Stimulated activated CD4-positive, alpha-beta T cell treated with anti-CD3 and anti-CD28 coated beads, Interleukin-15, amount 100 ng/mL, for 24 hours (primary cell): Measurements from ENCODE around the gene MAGEB4.
"Not testable (repeated sequence)": the region's sequence is repeated elsewhere in the genome, so short reads cannot be mapped to it uniquely, and the experiment has no call there.

Experiments
- DNase-seq: peaks from one replicate; pipeline ENCODE4 v3.0.0-alpha.2; 2020

The MAGEB4 gene, protein sequence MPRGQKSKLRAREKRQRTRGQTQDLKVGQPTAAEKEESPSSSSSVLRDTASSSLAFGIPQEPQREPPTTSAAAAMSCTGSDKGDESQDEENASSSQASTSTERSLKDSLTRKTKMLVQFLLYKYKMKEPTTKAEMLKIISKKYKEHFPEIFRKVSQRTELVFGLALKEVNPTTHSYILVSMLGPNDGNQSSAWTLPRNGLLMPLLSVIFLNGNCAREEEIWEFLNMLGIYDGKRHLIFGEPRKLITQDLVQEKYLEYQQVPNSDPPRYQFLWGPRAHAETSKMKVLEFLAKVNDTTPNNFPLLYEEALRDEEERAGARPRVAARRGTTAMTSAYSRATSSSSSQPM

DNA sequence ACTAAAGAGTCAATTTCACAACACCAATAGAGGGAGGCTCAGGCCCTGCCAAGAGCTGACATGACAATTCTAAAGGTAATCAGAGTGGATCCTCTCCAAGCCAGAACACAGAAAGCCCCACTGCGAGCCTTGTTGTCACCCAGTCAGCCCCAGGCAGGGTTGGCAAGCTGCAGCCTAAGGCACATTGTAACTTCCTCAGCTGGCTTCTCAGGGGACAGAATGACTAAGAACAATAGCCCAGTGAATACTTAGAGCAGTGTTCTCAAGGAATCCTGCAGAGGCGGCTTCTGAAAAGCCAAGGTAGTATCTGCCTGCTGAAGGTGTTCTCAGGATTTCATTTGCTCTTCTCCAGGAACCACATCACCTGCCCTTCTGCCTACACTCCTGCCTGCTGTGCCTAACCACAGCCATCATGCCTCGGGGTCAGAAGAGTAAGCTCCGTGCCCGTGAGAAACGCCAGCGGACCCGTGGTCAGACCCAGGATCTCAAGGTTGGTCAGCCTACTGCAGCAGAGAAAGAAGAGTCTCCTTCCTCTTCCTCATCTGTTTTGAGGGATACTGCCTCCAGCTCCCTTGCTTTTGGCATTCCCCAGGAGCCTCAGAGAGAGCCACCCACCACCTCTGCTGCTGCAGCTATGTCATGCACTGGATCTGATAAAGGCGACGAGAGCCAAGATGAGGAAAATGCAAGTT, at the start of gene MAGEB4:
TSS of gene MAGEB4 (plus strand) at position 277 of the 692 bp plus-strand sequence. CDS start at position 413, 136 bp downstream.
- no peak for DNase-seq

DNA sequence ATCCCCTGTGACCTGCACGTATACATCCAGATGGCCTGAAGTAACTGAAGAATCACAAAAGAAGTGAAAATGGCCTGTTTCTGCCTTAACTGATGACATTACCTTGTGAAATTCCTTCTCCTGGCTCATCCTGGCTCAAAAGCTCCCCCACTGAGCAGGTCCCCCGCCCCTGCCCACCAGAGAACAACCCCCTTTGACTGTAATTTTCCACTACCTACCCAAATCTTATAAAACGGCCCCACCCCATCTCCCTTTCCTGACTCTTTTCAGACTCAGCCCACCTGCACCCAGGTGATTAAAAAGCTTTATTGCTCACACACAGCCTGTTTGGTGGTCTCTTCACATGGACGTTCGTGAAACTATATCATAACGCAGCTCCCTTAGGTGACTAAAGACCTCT, 47.9 kb upstream of the MAGEB4 start:
- not testable (repeated sequence) for DNase-seq

DNA sequence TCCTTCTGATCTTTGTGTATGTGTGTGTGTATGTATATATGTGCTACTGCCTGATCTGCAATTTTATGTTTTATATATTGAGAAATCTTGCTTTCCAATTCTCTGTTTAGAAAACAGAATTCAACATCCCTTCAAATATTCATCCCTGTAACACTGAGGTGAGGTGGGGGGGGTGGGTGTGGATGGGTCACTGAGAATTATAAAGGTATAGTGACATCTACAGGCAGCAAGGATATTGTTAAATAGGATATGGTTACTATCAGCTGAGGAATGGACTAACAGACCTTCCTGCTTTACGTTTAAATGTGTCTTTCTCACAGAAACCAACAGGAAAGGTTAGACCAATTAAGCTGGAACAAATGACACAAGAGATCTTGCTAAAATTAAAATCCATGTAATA, 45.5 kb upstream of the MAGEB4 start:
- DNase-seq = no peak

DNA sequence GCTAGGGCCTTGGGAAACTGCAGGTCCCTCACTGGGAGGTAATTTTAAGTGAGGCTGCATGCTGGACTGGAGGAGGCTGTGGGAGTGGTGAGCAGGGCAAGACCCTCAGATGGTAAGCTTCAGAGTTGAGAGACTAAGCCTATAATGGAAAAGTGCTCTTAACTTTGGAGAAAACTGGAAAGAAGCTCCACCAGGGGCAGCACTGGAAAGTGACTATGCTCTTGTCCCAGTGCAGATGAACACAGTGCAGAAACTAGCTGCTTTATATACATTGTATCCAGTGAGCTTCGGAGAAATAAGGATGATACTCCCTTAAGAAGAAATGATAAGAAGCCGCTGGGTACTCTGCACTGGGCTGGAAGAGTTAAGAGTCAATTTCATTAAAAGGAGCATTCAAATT, 29.6 kb upstream of the MAGEB4 start:
- no peak for DNase-seq

DNA sequence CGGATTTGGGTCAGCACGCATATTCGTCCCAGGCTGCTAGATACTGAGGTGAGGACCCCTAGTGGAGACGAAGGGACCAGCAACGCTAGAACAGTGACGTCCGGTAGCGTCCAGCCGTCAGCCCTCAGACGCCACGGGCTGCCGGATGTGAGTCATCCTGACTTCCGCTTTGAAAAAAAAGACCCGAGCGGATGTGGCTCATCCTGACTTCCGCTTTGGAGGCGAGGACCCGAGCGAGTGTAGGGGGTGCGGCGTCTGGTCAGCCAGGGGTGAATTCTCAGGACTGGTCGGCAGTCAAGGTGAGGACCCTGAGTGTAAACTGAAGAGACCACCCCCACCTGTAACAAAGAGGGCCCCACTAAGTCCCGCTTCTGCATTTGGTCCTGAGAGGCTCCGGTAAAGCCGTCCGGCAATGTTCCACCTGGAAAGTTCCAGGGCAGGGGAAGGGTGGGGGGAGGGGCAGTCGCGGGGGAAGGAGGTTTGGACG, 26.4 kb upstream of the MAGEB4 start, which contains the start of gene MAGEB2:
TSS of gene MAGEB2 (plus strand) at position 207 of the 487 bp plus-strand sequence. CDS start 3,018 bp downstream, outside the sequence.
- no peak for DNase-seq

DNA sequence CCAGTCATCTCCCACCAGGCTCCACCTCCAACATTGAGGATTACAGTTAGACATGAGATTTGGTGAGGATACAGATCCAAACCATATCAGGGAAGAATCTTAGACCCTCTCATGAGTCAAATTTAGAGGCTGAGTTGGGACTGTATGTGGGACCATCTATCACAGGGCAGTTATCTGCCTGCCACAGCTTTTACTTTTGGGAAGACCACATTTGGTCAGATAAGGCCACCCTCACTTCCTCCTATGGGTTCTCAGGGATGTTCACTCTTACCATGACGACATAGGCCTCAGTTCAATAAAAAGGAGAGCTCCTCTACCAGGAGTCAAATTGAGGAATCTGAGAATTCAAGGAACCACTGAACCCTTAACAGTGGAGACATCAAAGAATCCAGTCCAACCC, 24.3 kb upstream of the MAGEB4 start:
- DNase-seq = no peak

DNA sequence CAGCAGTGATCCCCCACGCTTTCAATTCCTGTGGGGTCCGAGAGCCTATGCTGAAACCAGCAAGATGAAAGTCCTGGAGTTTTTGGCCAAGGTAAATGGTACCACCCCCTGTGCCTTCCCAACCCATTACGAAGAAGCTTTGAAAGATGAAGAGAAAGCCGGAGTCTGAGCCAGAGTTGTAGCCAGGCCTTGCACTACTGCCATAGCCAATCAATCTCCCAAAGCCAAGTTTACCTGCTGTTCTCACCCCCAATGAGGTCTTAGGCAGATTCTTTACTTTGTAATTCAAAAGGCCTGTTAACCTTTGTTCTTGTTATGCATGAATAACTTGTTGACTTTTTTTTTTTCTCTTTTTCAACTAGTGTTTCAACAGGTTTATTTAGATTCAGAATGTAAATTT, 22.4 kb upstream of the MAGEB4 start:
- no peak for DNase-seq

DNA sequence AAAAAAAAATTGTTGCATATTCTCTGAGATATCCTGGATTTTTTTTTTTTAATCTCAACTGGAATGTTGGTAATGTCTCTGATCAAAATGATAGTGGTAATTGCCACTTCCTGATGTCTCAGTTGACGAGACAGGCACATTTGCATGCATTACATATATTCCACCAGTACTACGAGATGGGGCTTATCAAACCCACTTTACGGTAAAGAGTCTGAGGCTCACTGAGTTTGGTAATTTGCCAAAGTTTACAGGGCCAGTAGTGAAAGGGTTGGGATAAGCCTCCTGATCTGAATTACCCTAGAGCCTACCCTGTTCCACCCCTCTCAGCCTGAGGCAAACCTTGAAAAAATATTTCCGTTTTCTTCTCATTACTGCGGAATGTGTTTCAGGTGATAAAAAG, 21.1 kb upstream of the MAGEB4 start:
- no peak for DNase-seq

DNA sequence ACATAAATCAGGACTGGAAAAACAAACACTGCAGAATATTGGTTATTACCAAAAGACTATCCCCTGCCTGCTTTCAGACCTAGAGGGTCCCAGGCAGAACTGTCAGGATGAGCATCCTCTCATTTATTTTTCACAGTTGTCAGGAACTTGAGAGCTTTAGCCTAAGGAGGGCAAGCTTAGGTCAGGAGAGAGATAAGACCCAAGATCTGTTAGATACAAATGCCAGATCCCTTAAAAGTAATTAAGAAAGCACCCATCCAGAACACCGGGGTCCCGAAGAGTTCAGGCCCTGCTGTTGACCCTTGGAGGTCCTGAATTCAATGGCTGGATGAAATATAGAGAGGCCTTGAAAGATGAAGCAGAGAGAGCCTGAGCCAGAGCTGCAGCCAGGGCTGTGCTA, 17.3 kb upstream of the MAGEB4 start:
- DNase-seq = no peak

DNA sequence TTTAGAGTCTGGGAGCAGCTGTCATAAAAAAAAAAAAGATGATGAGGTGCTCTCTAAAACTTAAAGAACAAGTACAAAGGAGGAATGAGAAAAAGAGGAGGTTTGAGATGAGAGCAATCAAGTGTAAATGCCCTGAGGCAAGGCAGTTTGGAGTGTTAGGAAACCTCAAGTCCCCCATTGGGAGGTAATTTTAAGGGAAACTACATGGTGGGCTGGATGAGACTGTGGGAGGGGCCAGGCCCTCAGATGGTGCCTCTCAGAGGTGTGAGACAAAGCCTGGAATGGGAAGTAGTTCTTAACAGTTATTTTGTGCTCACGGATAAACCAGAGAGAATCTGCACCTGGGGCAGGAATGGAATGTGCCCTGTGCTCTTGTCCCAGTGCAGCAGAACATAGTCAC, 13.3 kb upstream of the MAGEB4 start:
- no peak for DNase-seq

DNA sequence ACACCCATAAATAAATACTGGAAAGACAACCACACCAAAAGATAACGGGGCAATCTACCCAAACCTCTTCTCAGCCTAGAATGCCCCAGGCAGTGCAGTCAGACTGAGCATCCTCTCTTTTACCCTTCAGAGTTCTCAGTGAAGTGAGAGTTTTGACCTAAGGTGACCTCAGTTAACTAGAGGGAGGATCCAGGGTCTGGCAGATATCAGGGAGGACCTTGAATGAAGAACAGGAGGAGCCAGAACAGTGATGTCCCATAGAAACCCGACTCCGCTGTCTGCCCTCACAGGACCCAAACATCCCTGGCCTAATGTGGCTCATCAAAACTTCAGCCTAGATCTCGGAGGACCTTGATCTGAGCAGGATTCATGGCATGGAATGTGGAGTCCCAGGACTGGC, 11.4 kb upstream of the MAGEB4 start, which contains the start of gene MAGEB3:
TSS of gene MAGEB3 (plus strand) at position 263 of the 400 bp plus-strand sequence. CDS start 5,268 bp downstream, outside the sequence.
- no peak for DNase-seq

DNA sequence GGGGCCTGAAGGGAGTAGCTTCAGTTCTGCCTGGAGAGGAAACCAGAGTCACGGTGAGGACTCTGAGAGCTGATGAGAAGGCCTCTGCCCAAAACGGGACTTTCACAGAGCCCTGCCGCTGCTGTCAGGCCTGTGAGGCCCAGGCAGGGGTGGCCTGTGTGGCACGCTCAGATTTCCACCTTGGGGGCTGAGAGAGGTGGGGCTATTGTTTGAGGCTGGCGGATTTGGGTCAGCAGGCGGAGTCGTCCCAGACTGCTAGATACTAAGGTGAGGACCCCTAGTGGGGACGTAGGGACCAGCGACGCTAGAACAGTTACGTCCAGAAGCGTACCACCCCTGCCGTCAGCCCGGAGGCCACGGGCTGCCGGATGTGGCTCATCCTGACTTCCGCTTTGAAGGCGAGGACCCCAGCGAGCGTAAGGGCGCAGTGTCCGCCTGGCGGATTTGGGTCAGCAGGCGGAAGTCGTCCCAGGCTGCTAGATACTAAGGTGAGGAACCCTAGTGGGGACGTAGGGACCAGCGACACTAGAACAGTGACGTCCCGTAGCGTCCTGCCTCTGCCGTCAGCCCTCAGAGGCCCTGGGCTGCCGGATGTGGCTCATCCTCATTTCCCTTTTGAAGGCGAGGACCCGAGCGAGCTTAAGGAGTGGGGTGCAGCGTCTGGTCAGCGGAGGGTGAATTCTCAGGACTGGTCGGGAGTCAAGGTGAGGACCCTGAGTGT, 5.1 kb downstream of the MAGEB4 start, which contains the start of gene MAGEB1:
TSS of gene MAGEB1 (plus strand) at position 378 of the 721 bp plus-strand sequence. CDS start 3,348 bp downstream, outside the sequence.
- no peak for DNase-seq

DNA sequence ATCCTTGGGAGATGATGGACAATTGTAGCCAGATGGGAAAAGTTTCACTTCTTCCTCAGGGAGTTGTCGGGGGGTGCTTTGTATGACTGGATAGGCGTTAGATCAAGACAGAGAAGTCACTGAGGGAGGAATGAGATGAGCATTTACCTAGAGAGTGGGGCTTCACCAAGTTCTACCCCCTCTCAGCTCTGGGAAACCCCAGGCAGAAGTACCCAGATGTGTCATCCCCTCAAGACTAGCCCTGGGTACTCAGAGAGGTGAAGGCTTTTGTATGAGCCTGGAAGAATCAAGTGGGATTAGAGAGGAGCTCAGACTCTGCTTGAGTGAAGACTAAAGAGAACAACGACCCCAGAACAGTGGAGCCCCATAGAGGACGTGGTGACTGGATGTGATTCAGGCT, 7.1 kb downstream of the MAGEB4 start:
- DNase-seq = no peak

DNA sequence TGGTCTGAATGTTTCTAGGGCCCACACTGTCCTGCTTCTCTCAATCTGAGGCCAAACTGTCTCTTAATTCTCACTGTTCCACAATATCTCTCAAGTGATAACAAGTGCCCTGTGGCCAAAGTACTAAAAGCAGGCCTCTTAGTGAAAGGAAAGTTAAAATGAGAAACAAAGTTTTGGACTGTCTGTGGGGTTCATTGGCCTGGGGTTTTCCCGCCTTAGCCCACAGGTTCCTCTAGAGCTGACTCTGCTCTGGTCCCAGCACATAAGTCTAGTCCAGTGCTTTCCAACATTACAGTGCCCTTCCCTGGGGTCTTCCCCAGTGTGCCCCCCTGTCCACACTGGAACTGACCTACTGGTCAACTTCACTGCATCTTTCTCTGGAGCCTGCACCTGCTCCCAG, 11.5 kb downstream of the MAGEB4 start:
- no peak for DNase-seq

DNA sequence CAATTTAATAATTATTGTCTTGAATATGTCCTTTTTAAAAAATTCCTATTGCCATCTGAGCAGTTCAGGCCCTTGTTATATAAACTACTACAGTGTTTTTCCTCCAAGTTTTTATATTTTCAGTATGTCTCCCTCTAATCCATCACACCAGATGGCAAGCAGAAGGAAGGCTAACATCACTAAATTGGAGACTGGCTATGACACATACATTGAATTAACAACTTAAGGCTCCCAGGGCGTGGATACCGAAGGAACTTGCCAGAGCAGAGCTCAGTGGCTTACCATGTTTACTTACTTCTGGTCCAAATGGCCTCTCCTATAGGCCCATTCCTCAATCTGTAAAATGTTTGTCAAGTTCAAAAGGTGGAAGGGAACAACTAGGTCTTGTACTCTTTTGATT, 18.1 kb downstream of the MAGEB4 start:
- DNase-seq = no peak

DNA sequence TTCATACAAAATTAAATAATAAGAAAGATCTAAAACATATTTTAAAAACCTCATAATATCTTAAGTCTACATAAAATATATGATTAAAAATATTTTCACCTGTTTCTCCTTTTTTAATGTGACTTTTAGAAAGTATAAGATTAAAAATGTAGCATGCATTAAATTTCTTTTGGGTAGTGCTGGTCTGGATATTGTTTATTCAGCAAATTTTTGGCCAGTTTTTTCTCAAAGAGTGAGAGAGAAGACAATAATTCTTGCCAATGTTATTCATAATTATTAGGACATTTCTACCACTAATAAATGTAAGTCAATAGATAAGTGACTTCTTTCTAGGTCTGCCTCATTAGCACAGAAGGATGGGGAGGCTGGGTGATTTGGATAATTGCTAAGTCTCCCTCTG, 19.2 kb downstream of the MAGEB4 start:
- no peak for DNase-seq

DNA sequence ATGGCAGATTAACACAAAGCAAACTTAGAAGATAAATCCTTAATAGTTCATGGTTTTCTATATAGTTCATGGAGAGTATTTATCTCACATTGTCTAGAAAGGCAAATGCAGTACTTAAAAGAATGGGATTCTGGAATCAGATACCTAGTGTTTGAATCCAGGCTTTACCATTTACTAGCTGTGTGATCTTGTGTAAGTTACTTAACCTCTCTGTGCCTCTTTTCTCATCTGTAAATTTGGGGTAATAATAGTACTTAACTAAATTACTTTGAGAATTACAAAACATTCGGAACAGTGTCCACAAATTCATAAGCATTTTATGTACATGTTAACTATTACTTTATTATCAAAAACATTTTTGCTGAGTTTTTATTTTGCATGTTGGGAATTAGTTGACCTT, 21.0 kb downstream of the MAGEB4 start:
- no peak for DNase-seq

DNA sequence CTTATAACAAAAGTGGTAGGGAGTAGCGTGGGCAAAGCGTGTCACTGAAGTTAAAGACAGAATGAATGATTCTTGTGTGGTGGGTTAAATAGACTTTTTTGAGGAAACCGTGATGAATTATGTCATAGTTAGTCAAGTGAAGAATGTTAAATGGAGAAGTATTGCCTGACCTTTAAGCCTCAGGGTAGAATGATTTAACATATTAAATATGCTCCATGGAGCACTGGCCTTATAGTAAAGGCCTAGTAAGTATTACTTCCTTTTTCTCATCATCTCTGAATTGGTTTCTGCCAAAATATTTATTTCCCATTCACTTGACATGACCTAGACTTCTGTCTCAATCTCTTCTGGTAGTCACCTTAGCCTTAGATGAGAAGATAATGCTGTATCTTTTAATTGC, 28.8 kb downstream of the MAGEB4 start:
- no peak for DNase-seq

DNA sequence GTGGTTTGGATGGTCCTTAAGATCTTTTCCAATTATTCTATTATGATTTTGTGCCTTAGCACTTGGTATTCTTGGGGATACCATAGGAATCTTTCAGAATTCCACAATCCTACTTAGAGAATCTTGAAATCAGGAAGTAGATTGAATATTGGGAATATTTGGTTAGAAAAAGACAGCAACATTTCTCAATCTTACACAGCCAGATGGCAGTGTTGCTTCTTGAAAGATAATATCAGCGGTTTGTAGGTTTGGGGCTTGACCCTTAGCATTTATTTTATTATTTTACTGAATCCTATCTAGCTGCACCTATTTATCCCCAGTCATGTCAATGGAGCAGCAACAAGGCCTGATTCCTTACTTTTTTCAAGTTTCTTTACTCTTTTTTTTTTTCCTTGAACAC, 33.7 kb downstream of the MAGEB4 start:
- DNase-seq = no peak

DNA sequence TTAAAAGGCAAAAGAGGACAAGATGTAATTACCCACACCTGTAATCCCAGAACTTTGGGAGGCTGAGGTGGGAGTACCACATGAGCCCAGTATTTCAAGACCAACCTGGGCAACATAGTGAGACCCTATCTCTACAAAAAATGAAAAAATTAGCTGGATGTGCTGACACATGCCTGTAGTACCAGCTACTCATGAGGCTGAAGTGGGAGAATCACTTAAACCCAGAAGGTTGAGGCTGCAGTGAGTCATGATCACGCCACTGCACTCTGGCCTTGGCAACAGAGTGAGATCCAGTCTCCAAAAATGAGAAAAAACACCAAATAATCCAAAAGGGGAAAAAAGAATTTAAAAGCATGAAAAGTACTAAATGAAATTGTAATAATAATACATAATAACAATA, 36.6 kb downstream of the MAGEB4 start:
- no peak for DNase-seq

DNA sequence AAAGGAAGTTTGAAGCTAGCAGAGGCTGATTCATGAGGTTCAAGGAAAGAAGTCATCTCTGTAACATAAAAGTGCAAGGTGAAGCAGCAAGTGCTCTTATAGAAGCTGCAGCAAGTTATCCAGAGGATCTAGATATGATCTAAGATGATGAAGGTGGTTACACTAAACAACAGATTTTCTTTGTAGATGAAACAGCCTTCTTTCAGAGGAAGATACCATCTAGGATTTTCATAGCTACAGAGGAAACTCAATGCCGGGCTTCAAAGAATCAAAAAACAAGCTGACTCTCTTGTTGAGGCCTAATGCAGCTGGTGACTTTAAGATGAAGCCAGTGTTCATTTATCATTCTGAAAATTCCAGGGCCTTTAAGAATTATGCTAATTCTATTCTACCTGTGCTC, 38.6 kb downstream of the MAGEB4 start:
- no peak for DNase-seq

DNA sequence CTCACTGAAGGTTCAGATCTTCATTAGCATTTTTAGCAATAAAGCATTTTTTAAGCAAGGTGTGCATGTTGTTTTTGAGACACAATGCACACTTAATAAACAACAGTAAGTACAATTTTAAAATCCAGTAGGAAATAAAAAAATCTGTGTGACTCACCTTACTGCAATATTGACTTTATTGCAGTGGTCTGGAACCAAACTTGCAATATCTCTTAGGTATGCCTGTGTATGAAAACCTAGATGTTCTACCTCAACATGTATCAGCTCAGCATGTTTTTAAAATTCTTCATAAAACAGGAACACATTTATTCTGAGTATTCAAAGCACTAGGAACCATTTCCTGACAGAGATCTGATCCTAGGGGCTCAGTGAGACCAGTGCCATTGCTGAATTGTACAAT, 40.7 kb downstream of the MAGEB4 start:
- DNase-seq = no peak

DNA sequence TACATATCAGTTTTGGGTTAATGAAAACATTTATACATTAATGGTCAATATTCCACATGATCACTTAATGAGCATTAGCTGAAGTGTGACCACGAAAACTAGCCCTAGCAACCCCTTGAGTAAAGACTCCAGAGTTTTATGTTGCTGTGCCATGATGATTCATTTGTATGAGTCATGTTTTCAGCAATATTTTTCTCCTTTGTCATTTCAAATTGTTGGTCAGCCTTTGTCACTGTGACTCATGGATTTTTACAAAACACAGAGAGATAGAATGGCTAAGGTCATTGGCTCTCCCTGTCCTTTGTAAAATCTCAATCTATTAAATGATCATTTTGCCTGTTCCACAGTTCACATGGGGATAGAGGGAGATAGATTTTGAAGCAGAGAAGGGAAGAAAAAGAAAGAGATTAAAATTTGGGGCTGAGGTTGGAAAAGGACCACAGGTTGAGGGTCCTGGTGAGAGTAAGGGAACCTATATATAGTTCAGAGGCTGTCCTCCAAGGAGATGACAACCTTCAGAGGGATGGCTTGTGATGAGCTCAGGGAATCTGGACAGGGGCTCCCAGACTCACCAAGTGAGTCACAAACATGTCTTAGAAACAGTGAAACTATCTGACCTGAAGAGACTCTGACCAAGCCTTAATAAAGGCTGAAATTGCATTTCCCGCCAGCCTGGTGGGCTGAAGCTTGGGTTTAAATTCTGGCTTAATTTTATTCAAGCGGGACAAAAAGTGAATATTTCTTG, 41.8 kb downstream of the MAGEB4 start:
- DNase-seq = no peak
